Skeletal muscle tissue (tissue), 4 donors: Measurements from ENCODE around the gene GPM6B. TPM values are rescaled to one million over a fixed set of nuclear protein-coding genes. Genes with fewer than 3 reads are reported as not detected.

Experiments used
- H3K27ac ChIP-seq: one replicate; pipeline ENCODE4 v1.7.0; 2013; ENCODE audit warnings: mild to moderate bottlenecking, low read depth, low read length, inconsistent platforms
- H3K27me3 ChIP-seq, 3 donors: one replicate each; pipeline ENCODE4 v1.7.0; 2013; ENCODE audit warnings: low read length in 3 of 3; ENCODE audit not compliant: control insufficient read depth in 3 of 3, insufficient read depth in 3 of 3
- H3K36me3 ChIP-seq, 3 donors: one replicate each; pipeline ENCODE4 v1.7.0; 2013; ENCODE audit warnings: low read length in 3 of 3; ENCODE audit not compliant: control insufficient read depth in 3 of 3, insufficient read depth in 3 of 3
- H3K4me1 ChIP-seq, 3 donors: one replicate each; pipeline ENCODE4 v1.7.0; 2013; ENCODE audit warnings: low read length in 3 of 3, mild to moderate bottlenecking in 3 of 3; ENCODE audit not compliant: control insufficient read depth in 3 of 3, insufficient read depth in 3 of 3
- H3K4me3 ChIP-seq, 3 donors: one replicate each; pipeline ENCODE4 v1.7.0; 2013; ENCODE audit warnings: low read length in 3 of 3
- H3K9ac ChIP-seq, 3 donors: one replicate each; pipeline ENCODE4 v1.7.0; 2013; ENCODE audit warnings: low read length in 3 of 3, mild to moderate bottlenecking in 3 of 3, moderate library complexity in 2 of 3, low read depth in 1 of 3
- H3K9me3 ChIP-seq, 3 donors: one replicate each; pipeline ENCODE4 v1.7.0; 2013; ENCODE audit warnings: low read length in 3 of 3; ENCODE audit not compliant: control insufficient read depth in 3 of 3
- total RNA-seq: library from RNA; depleted of rRNA; stranded (reverse); fragments of >200 nt; gene quantifications from one replicate; pipeline ENCODE4 v1.2.3, GENCODE V29; 2014
- donor health status: Osteomylitis.

The GPM6B gene
- 18.8 TPM for total RNA-seq

GRCh38 chrX:13816643-13817627, at the start of gene GPM6B:
Gene GPM6B (minus strand): TSS chrX:13817093. CDS start chrX:13816904, 189 bp downstream.
- no peak within 1 kb of the TSS for H3K27ac ChIP-seq
- no peaks in the 10 kb centered on the region for H3K9me3 ChIP-seq
- no peaks in the 10 kb centered on the region for H3K36me3 ChIP-seq
- H3K9ac ChIP-seq, result no peak within 1 kb of the TSS
- peaks cover 0 to 4% (median 3%) of the 10 kb centered on the region in 3 donors for H3K27me3 ChIP-seq
- no peak within 1 kb of the TSS for H3K4me3 ChIP-seq
- H3K4me1 ChIP-seq, result no peaks in the 10 kb centered on the region

GRCh38 chrX:13864264-13864663, 47.4 kb upstream of the GPM6B start:
- Histone ChIP-seq H3K36me3 (no peaks in the 10 kb centered on the region), H3K4me3 (no peak overlapping the region), H3K27ac (no peak overlapping the region), H3K9me3 (no peaks in the 10 kb centered on the region), H3K4me1 (no peaks in the 10 kb centered on the region), H3K27me3 (no peaks in the 10 kb centered on the region), H3K9ac (no peak overlapping the region)

- no peaks in the 10 kb centered on the region for H3K36me3 ChIP-seq
- no peak overlapping the region for H3K27ac ChIP-seq
- H3K27me3 ChIP-seq, result no peaks in the 10 kb centered on the region
- H3K9ac ChIP-seq, result no peak overlapping the region
- H3K4me3 ChIP-seq, result no peak overlapping the region
- H3K9me3 ChIP-seq, result no peaks in the 10 kb centered on the region
- H3K4me1 ChIP-seq, result no peaks in the 10 kb centered on the region
These were observed 46.4 kb upstream of the GPM6B start for GRCh38 chrX:13863324-13863723.

GRCh38 chrX:13859724-13860123, 42.8 kb upstream of the GPM6B start:
- Histone ChIP-seq H3K4me1 (no peaks in the 10 kb centered on the region), H3K27me3 (no peaks in the 10 kb centered on the region), H3K27ac (no peak overlapping the region), H3K9me3 (no peaks in the 10 kb centered on the region), H3K9ac (no peak overlapping the region), H3K4me3 (no peak overlapping the region), H3K36me3 (no peaks in the 10 kb centered on the region)

- H3K36me3 ChIP-seq, result no peaks in the 10 kb centered on the region
- H3K27ac ChIP-seq, result no peak overlapping the region
- no peaks in the 10 kb centered on the region for H3K27me3 ChIP-seq
- no peaks in the 10 kb centered on the region for H3K4me1 ChIP-seq
- H3K9me3 ChIP-seq, result no peaks in the 10 kb centered on the region
- H3K4me3 ChIP-seq, result no peak overlapping the region
- no peak overlapping the region for H3K9ac ChIP-seq
These were observed 40.9 kb upstream of the GPM6B start for GRCh38 chrX:13857804-13858203.

- H3K9ac ChIP-seq, result no peak overlapping the region
- H3K4me1 ChIP-seq, result no peaks in the 10 kb centered on the region
- no peak overlapping the region for H3K27ac ChIP-seq
- no peaks in the 10 kb centered on the region for H3K27me3 ChIP-seq
- no peak overlapping the region for H3K4me3 ChIP-seq
- H3K36me3 ChIP-seq, result no peaks in the 10 kb centered on the region
- no peaks in the 10 kb centered on the region for H3K9me3 ChIP-seq
These were observed 39.0 kb upstream of the GPM6B start for GRCh38 chrX:13855689-13856450.

- Histone ChIP-seq H3K36me3 (no peaks in the 10 kb centered on the region), H3K27ac (no peak overlapping the region), H3K27me3 (no peaks in the 10 kb centered on the region), H3K4me3 (no peak overlapping the region), H3K9me3 (no peaks in the 10 kb centered on the region), H3K9ac (no peak overlapping the region), H3K4me1 (no peaks in the 10 kb centered on the region)
These were observed 37.1 kb upstream of the GPM6B start for GRCh38 chrX:13854003-13854402.

GRCh38 chrX:13852001-13852695, 35.3 kb upstream of the GPM6B start:
- Histone ChIP-seq H3K4me1 (no peaks in the 10 kb centered on the region), H3K9ac (no peak overlapping the region), H3K36me3 (no peaks in the 10 kb centered on the region), H3K9me3 (no peaks in the 10 kb centered on the region), H3K27me3 (no peaks in the 10 kb centered on the region), H3K4me3 (no peak overlapping the region), H3K27ac (no peak overlapping the region)

GRCh38 chrX:13845721-13846378, 29.0 kb upstream of the GPM6B start:
- Histone ChIP-seq H3K4me3 (no peak overlapping the region), H3K9ac (no peak overlapping the region), H3K27me3 (no peaks in the 10 kb centered on the region), H3K27ac (no peak overlapping the region), H3K4me1 (no peaks in the 10 kb centered on the region), H3K9me3 (no peaks in the 10 kb centered on the region), H3K36me3 (no peaks in the 10 kb centered on the region)
